ENCODE results near the gene ACOT13. TPM values are rescaled to one million over a fixed set of nuclear protein-coding genes. Genes with fewer than 3 reads are reported as not detected.
"Not testable (repeated sequence)": the region's sequence is repeated elsewhere in the genome, so short reads cannot be mapped to it uniquely, and the experiment has no call there.

Gene ACOT13
- polyA plus RNA-seq, 10 donors: 14.4 to 20.0 (median 16.5) TPM

- no peak for DNase-seq
Observed at GRCh38 chr6:24690593-24690992, 23.7 kb downstream of the ACOT13 start.

- DNase-seq: no peak
Observed at GRCh38 chr6:24691550-24691949, 24.7 kb downstream of the ACOT13 start.

- no peak for DNase-seq
Observed at GRCh38 chr6:24692003-24692402, 25.1 kb downstream of the ACOT13 start.

GRCh38 chr6:24692415-24692814 lies 25.5 kb downstream of the ACOT13 start:
- no peak for DNase-seq

- DNase-seq: no peak
Observed at GRCh38 chr6:24692848-24693592, 26.1 kb downstream of the ACOT13 start.

GRCh38 chr6:24694198-24694597 lies 27.3 kb downstream of the ACOT13 start:
- DNase-seq: no peak

- peak in 2 of 3 donors; percentile 32 to 54 for DNase-seq
Observed at GRCh38 chr6:24695635-24696034, 28.8 kb downstream of the ACOT13 start.

- no peak for DNase-seq
Observed at GRCh38 chr6:24696097-24696496, 29.2 kb downstream of the ACOT13 start.

- no peak for DNase-seq
Observed at GRCh38 chr6:24699521-24700359, 32.9 kb downstream of the ACOT13 start.

GRCh38 chr6:24702720-24703282 lies 35.9 kb downstream of the ACOT13 start:
- no peak for DNase-seq

- no peak for DNase-seq
Observed at GRCh38 chr6:24704468-24704867, 37.6 kb downstream of the ACOT13 start.

GRCh38 chr6:24708612-24709011 lies 41.7 kb downstream of the ACOT13 start:
- no peak for DNase-seq

- no peak for DNase-seq
Observed at GRCh38 chr6:24709014-24709711, 42.3 kb downstream of the ACOT13 start.

GRCh38 chr6:24710519-24711303 lies 43.8 kb downstream of the ACOT13 start:
- DNase-seq: no peak

- not testable (repeated sequence) for DNase-seq
Observed at GRCh38 chr6:24716602-24717148, 49.8 kb downstream of the ACOT13 start.

GRCh38 chr6:24718449-24719124 lies 51.7 kb downstream of the ACOT13 start:
- DNase-seq: peak in 1 of 3 donors; percentile 27

- DNase-seq: peak in 2 of 3 donors; percentile 40 to 64
Observed at GRCh38 chr6:24719125-24719971, 52.5 kb downstream of the ACOT13 start, which contains the start of gene C6orf62. C6orf62 (minus strand) TSS chr6:24719154; CDS start chr6:24718668, 486 bp downstream.

GRCh38 chr6:24720131-24720603 lies 53.3 kb downstream of the ACOT13 start:
- peak; percentile 43 to 88 (median 72) for DNase-seq

Measured in muscle of back (tissue), 11 donors.